Liver (tissue), 9 donors: ENCODE measurements around the gene ALDH3B2. TPM values are rescaled to one million over a fixed set of nuclear protein-coding genes. Genes with fewer than 3 reads are reported as not detected.

Experiments
- DNase-seq: peaks from one replicate; pipeline ENCODE4 v3.0.0-alpha.2; 2017; ENCODE audit warnings: low spot score
- H3K27ac ChIP-seq, 2 donors: one replicate each; pipeline ENCODE4 v1.7.0; 2013; ENCODE audit warnings: inconsistent platforms in 2 of 2, low read length in 2 of 2, control low read depth in 1 of 2, low read depth in 1 of 2, mild to moderate bottlenecking in 1 of 2
- H3K27me3 ChIP-seq, 4 donors: one replicate each; pipeline versions ENCODE4 v1.6.1 to v1.7.0; 2013; ENCODE audit warnings: low read length in 3 of 4, inconsistent platforms in 1 of 4, mild to moderate bottlenecking in 1 of 4, moderate library complexity in 1 of 4; ENCODE audit not compliant: control insufficient read depth in 4 of 4, insufficient read depth in 4 of 4
- H3K36me3 ChIP-seq, 4 donors: one replicate each; pipeline versions ENCODE4 v1.6.1 to v1.7.0; 2013; ENCODE audit warnings: low read length in 3 of 4, mild to moderate bottlenecking in 3 of 4, low read depth in 1 of 4, moderate library complexity in 1 of 4; ENCODE audit not compliant: control insufficient read depth in 4 of 4, insufficient read depth in 3 of 4
- H3K4me1 ChIP-seq, 4 donors: one replicate each; pipeline versions ENCODE4 v1.6.1 to v1.7.0; 2013; ENCODE audit warnings: low read length in 3 of 4, mild to moderate bottlenecking in 3 of 4, moderate library complexity in 1 of 4; ENCODE audit not compliant: control insufficient read depth in 4 of 4, insufficient read depth in 4 of 4
- H3K4me3 ChIP-seq, 3 donors: one replicate each; pipeline versions ENCODE4 v1.6.1 to v1.7.0; 2013; ENCODE audit warnings: low read length in 3 of 3, control low read depth in 1 of 3, low read depth in 1 of 3, mild to moderate bottlenecking in 1 of 3
- H3K9ac ChIP-seq, 2 donors: one replicate each; pipeline ENCODE4 v1.7.0; 2013; ENCODE audit warnings: low read length in 2 of 2, mild to moderate bottlenecking in 2 of 2, moderate library complexity in 2 of 2, control low read depth in 1 of 2, low read depth in 1 of 2
- H3K9me3 ChIP-seq, 4 donors: one replicate each; pipeline versions ENCODE4 v1.6.1 to v1.7.0; 2013; ENCODE audit warnings: low read length in 3 of 4; ENCODE audit not compliant: control insufficient read depth in 4 of 4
- ATF3 ChIP-seq: IDR thresholded peaks from 2 replicates; pipeline ENCODE4 v1.6.1; 2016; ENCODE audit warnings: antibody characterized with exemption
- CTCF ChIP-seq: fragments of 150-350 bp; IDR thresholded peaks from 2 replicates; pipeline ENCODE4 v1.5.1; 2017; ENCODE audit warnings: improper control_type of control experiment, low read depth, low read length; ENCODE audit not compliant: missing input control
- EGR1 ChIP-seq, 2 donors: IDR thresholded peaks; 2 replicates each; pipeline ENCODE4 v1.6.1; 2016 to 2018; ENCODE audit warnings: antibody characterized with exemption in 2 of 2, low read depth in 2 of 2
- FOXA1 ChIP-seq: IDR thresholded peaks from 2 replicates; pipeline ENCODE4 v1.6.1; 2016; ENCODE audit warnings: antibody characterized with exemption
- FOXA2 ChIP-seq: IDR thresholded peaks from 2 replicates; pipeline ENCODE4 v1.6.1; 2016; ENCODE audit warnings: antibody characterized with exemption
- GABPA ChIP-seq, 2 donors: IDR thresholded peaks in 1 of 2; conservative IDR thresholded peaks in 1 of 2; 2 replicates each; pipeline ENCODE4 v1.6.1; 2016; ENCODE audit warnings: antibody characterized with exemption in 2 of 2, mild to moderate bottlenecking in 1 of 2, moderate library complexity in 1 of 2
- HNF4A ChIP-seq, 2 donors: conservative IDR thresholded peaks; 2 replicates each; pipeline ENCODE4 v1.6.1; 2016; ENCODE audit warnings: antibody characterized with exemption in 2 of 2, mild to moderate bottlenecking in 2 of 2
- HNF4G ChIP-seq: IDR thresholded peaks from 2 replicates; pipeline ENCODE4 v1.6.1; 2016; ENCODE audit warnings: antibody characterized with exemption
- JUND ChIP-seq, 2 donors: IDR thresholded peaks; 2 replicates each; pipeline ENCODE4 v1.6.1; 2016; ENCODE audit warnings: antibody characterized with exemption in 2 of 2
- MAX ChIP-seq: IDR thresholded peaks from 2 replicates; pipeline ENCODE4 v1.6.1; 2016; ENCODE audit warnings: antibody characterized with exemption
- NR2F2 ChIP-seq: IDR thresholded peaks from 2 replicates; pipeline ENCODE4 v1.6.1; 2016; ENCODE audit warnings: antibody characterized with exemption
- RAD21 ChIP-seq, 2 donors: IDR thresholded peaks; 2 replicates each; pipeline ENCODE4 v1.6.1; 2016; ENCODE audit warnings: antibody characterized with exemption in 2 of 2, mild to moderate bottlenecking in 2 of 2
- REST ChIP-seq: IDR thresholded peaks from 2 replicates; pipeline ENCODE4 v1.6.1; 2016; ENCODE audit warnings: antibody characterized with exemption, mild to moderate bottlenecking
- RXRA ChIP-seq, 2 donors: IDR thresholded peaks; 2 replicates each; pipeline ENCODE4 v1.6.1; 2017 to 2018; ENCODE audit warnings: antibody characterized with exemption in 2 of 2, mild to moderate bottlenecking in 1 of 2
- SP1 ChIP-seq: IDR thresholded peaks from 2 replicates; pipeline ENCODE4 v1.6.1; 2018; ENCODE audit warnings: antibody characterized with exemption, mild to moderate bottlenecking
- TAF1 ChIP-seq: conservative IDR thresholded peaks from 2 replicates; pipeline ENCODE4 v1.6.1; 2016; ENCODE audit warnings: antibody characterized with exemption, mild to moderate bottlenecking
- YY1 ChIP-seq: IDR thresholded peaks from 2 replicates; pipeline ENCODE4 v1.6.1; 2016; ENCODE audit warnings: antibody characterized with exemption, mild to moderate bottlenecking
- WGBS: extraction: QIAGEN DNeasy Blood & Tissue Kit; methylation state at CpG from one replicate; pipeline ENCODE4 v1.1.7; 2013; 5-methylcytosine and 5-hydroxymethylcytosine counted together
- polyA plus RNA-seq, 2 donors: library from polyadenylated mRNA; stranded (reverse) in 1 of 2; unstranded in 1 of 2; fragments of 200-250 nt in 1 of 2; fragments of >200 nt in 1 of 2; fragmentation: Nextera tagmentation in 1 of 2; extraction: Ambion mirVana in 1 of 2; gene quantifications; one replicate each; pipeline versions ENCODE4 v1.2.1 to v1.2.3, GENCODE V29; 2013 to 2015
- total RNA-seq, 2 donors: library from RNA; depleted of rRNA; stranded (reverse); fragments of >200 nt; gene quantifications; one replicate each; pipeline ENCODE4 v1.2.3, GENCODE V29; 2014
- TF ChIP-seq, protein P1 (sequence below): IDR thresholded peaks from 2 replicates; pipeline ENCODE4 v1.6.1; 2016; ENCODE audit warnings: antibody characterized with exemption
- donor health status: healthy.
- donor health status: healthy.
- donor health status: healthy.
- donor health status: healthy.
- donor health status: healthy.

ALDH3B2 gene
- total and polyA plus RNA-seq, 4 donors = not detected

- TF ChIP-seq ATF3 = no peak
Observed at GRCh38 chr11:67630943-67631331, 43.5 kb downstream of the ALDH3B2 start (continued).

DNA sequence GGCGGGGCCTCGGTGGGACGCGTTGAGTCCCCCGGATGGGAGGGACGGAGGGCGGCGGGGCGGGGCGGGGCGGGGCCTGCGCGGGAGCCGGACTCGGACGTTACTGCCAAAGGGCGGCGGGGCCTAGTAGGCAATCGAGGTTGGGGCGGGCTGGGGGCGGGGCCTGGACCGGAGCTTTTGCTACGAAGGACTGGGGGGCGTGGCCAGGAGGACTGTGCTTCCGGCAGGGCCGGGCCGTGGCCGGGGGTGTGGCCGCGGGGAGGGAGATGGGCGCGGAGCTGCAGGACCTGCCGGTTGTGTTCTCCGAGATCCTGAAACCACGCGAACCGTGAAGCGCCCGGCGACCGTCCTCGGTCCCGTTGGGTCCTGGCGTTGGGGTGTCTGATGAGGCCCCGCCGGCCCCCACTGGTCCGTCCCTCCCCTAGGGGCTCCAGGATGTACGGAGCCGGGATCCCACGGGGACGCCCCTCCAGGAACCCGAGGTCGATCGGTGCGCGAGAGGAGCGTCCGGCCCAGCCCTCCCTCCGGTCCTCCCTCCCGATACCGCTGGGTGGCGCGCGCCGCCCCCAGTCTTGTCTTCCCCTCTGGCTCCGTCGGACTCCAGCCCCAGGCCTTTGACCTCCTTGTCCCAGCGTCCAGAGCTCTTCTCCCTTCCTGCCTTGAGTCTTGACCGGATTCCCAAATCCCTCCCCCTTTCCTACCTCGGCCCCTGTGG is 44.0 kb downstream of the ALDH3B2 start:
- H3K9me3 ChIP-seq = no peaks in the 10 kb centered on the region
- H3K27me3 ChIP-seq = no peaks in the 10 kb centered on the region
- peak; percentile 100 for DNase-seq
- H3K9ac ChIP-seq = peak overlapping the region in 1 of 2 donors; percentile 43
- peak; percentile 70 for TF ChIP-seq RXRA (IDR thresholded peaks at IDR 0.05)
- no peak for TF ChIP-seq FOXA1
- TF ChIP-seq CTCF = peak; percentile 64
- peak; percentile 70 to 71 for TF ChIP-seq RAD21 (IDR thresholded peaks at IDR 0.05)
- TF ChIP-seq REST = peak; percentile 47
- no peak for TF ChIP-seq MAX
- TF ChIP-seq FOXA2 = no peak
- TF ChIP-seq HNF4A (conservative IDR thresholded peaks at IDR 0.05) = peak; percentile 80 to 86
- TF ChIP-seq ATF3 = no peak
- peak; percentile 65 for TF ChIP-seq SP1
- TF ChIP-seq, protein P1, sequence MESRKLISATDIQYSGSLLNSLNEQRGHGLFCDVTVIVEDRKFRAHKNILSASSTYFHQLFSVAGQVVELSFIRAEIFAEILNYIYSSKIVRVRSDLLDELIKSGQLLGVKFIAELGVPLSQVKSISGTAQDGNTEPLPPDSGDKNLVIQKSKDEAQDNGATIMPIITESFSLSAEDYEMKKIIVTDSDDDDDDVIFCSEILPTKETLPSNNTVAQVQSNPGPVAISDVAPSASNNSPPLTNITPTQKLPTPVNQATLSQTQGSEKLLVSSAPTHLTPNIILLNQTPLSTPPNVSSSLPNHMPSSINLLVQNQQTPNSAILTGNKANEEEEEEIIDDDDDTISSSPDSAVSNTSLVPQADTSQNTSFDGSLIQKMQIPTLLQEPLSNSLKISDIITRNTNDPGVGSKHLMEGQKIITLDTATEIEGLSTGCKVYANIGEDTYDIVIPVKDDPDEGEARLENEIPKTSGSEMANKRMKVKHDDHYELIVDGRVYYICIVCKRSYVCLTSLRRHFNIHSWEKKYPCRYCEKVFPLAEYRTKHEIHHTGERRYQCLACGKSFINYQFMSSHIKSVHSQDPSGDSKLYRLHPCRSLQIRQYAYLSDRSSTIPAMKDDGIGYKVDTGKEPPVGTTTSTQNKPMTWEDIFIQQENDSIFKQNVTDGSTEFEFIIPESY = no peak
- TF ChIP-seq JUND (IDR thresholded peaks at IDR 0.05) = no peak
- peak; percentile 29 for TF ChIP-seq YY1
- TF ChIP-seq HNF4G = peak; percentile 55
- no peak for TF ChIP-seq EGR1 (IDR thresholded peaks at IDR 0.05; ENCODE audit: low read depth in 2 of 2)
- TF ChIP-seq GABPA (IDR thresholded peaks at IDR 0.05 in 1 of 2, conservative IDR thresholded peaks at IDR 0.05 in 1 of 2) = peak in 1 of 2 donors; percentile 74
- TF ChIP-seq NR2F2 = peak; percentile 54
- TF ChIP-seq TAF1 = no peak
- peak overlapping the region; percentile 81 to 93 for H3K27ac ChIP-seq
- H3K36me3 ChIP-seq = peaks cover 0 to 5% (median 2%) of the 10 kb centered on the region in 4 donors
- H3K4me1 ChIP-seq = peaks cover 13 to 47% (median 37%) of the 10 kb centered on the region in 4 donors
- peak overlapping the region; percentile 67 to 71 (median 67) for H3K4me3 ChIP-seq
- 1% methylated on average over 70 of the region's 70 CpGs for WGBS
